Measurements from ENCODE around the gene ENHO. TPM values are rescaled to one million over a fixed set of nuclear protein-coding genes. Genes with fewer than 3 reads are reported as not detected.

ENHO gene
- total and polyA plus RNA-seq, 10 of the 15 experiments (the other 5 are each of a cell fraction or from before 2014, with no cell fraction given) = not detected

DNA sequence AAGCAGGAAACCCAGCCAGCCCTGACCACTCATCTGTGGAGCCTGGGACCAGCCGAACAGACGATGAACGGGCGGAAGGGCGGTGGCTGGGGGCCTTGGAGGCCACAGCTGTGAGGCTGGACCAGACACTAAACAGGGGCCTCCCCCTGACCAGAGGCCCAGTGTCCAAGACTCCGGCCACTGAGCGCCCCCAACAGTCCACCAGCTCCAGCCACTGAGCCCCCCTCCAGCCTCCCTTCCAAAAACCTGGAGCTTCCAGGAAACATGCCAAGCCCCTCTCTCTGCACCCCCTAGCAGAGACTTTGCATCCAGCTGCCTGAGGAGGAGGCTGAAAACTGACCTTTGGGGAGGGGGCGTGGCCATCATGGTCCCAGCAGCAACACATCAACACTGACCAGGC lies 43.5 kb upstream of the ENHO start:
- Histone ChIP-seq H3K4me1 (ENCODE audit: control insufficient read depth, insufficient read depth, low read length) (no peaks in the 10 kb centered on the region), H3K4me3 (no peak overlapping the region), H4K20me1 (ENCODE audit: control insufficient read depth, insufficient read depth) (peaks cover 3% of the 10 kb centered on the region; the same call in 1 of the 2 replicates), H3K4me2 (ENCODE audit: control insufficient read depth, insufficient read depth) (no peak overlapping the region), H3K9me3 (replicated peaks; ENCODE audit: control insufficient read depth, insufficient read depth, low read length) (peaks cover 6% of the 10 kb centered on the region; the same call in 2 of the 3 replicates), H3K27me3 (replicated peaks in 1 of 2; ENCODE audit: control insufficient read depth in 2 of 2, insufficient read depth in 2 of 2, low read length in 1 of 2) (peaks cover 6 to 9% of the 10 kb centered on the region in 2 experiments; a peak in 3 of 4 replicates), H3K9ac (ENCODE audit: control insufficient read depth, insufficient read depth, low read length) (no peak overlapping the region), H2AFZ (ENCODE audit: control insufficient read depth, low read depth, low read length) (no peak overlapping the region), H3K36me3 (ENCODE audit: control insufficient read depth in 2 of 2, insufficient read depth in 2 of 2, low read length in 1 of 2) (no peaks in the 10 kb centered on the region), H3K79me2 (ENCODE audit: control insufficient read depth, insufficient read depth, low read length) (no peaks in the 10 kb centered on the region), H3K27ac (ENCODE audit: control insufficient read depth, insufficient read depth) (no peak overlapping the region)
- no peak for FAIRE-seq
- ChIA-PET SMC1A (ENCODE audit: uncharacterized antibody, unreplicated experiment) (interaction anchor here (0.5 kb wide), 1 partner anchor 131 kb away, joined by 3 read pairs; no protein-coding TSS in a partner anchor), POLR2A (no interaction called here), RAD21 (ENCODE audit: unreplicated experiment) (no interaction called here), CTCF (no interaction called here)
- TF ChIP-seq MEF2B (IDR thresholded peaks at IDR 0.05; ENCODE audit: partially characterized antibody, poor library complexity, severe bottlenecking) (no peak), EZH2 (IDR thresholded peaks at IDR 0.05; ENCODE audit: borderline replicate concordance, control insufficient read depth, low read depth, low read length) (no peak), FOXK2 (IDR thresholded peaks at IDR 0.05) (no peak)
- TF ChIP-seq, protein P1, sequence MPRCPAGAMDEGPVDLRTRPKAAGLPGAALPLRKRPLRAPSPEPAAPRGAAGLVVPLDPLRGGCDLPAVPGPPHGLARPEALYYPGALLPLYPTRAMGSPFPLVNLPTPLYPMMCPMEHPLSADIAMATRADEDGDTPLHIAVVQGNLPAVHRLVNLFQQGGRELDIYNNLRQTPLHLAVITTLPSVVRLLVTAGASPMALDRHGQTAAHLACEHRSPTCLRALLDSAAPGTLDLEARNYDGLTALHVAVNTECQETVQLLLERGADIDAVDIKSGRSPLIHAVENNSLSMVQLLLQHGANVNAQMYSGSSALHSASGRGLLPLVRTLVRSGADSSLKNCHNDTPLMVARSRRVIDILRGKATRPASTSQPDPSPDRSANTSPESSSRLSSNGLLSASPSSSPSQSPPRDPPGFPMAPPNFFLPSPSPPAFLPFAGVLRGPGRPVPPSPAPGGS (IDR thresholded peaks at IDR 0.05; ENCODE audit: borderline replicate concordance, insufficient read depth, low read depth, low read length, poor library complexity, severe bottlenecking) = no peak
- no peak for DNase-seq (ENCODE audit: low read depth, low spot score)
- ATAC-seq = no peak
- no TSS peak for BruUV-seq (replicated peaks)
- in situ Hi-C loops (cut with MboI) (no loop called here), intact Hi-C loops (cut with micrococcal nuclease; ENCODE audit: unreplicated experiment) (no loop called here)
- 64% methylated on average over 8 of the region's 8 CpGs for WGBS (ENCODE audit: insufficient coverage, insufficient replicate concordance, low lambda C conversion rate, missing lambda C conversion rate)

DNA sequence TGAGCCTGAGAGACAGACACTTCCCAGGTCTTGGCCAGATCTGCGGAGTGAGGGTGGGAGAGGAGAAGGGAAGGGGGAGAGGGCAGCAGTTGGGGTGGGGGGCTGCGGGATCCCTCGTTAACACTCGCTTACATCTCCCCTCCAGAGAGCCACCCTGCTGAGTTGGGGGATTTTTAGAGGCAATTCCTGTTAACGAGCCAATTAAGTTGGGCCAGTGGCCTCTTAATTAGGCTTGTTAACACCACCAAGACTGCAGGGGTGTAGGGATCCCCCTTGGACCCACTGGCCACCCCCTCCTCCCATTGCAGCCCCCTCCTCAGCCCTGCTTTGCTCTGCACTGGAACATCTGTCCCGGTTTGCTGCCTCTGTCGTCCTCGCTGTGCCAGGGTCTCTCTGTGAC lies 43.1 kb upstream of the ENHO start:
- H3K4me2 ChIP-seq (ENCODE audit: control insufficient read depth, insufficient read depth) = no peak overlapping the region
- H2AFZ ChIP-seq (ENCODE audit: control insufficient read depth, low read depth, low read length) = no peak overlapping the region
- no peak overlapping the region for H3K27ac ChIP-seq (ENCODE audit: control insufficient read depth, insufficient read depth)
- ChIA-PET RAD21 (ENCODE audit: unreplicated experiment) (no interaction called here), CTCF (no interaction called here), SMC1A (ENCODE audit: uncharacterized antibody, unreplicated experiment) (interaction anchor here (0.5 kb wide), 1 partner anchor 131 kb away, joined by 3 read pairs; no protein-coding TSS in a partner anchor), POLR2A (no interaction called here)
- DNase-seq (ENCODE audit: low read depth, low spot score) = no peak
- H3K4me1 ChIP-seq (ENCODE audit: control insufficient read depth, insufficient read depth, low read length) = no peaks in the 10 kb centered on the region
- peaks cover 6 to 9% of the 10 kb centered on the region in 2 experiments; a peak in 3 of 4 replicates for H3K27me3 ChIP-seq (replicated peaks in 1 of 2; ENCODE audit: control insufficient read depth in 2 of 2, insufficient read depth in 2 of 2, low read length in 1 of 2)
- no peaks in the 10 kb centered on the region for H3K79me2 ChIP-seq (ENCODE audit: control insufficient read depth, insufficient read depth, low read length)
- H3K9me3 ChIP-seq (replicated peaks; ENCODE audit: control insufficient read depth, insufficient read depth, low read length) = peaks cover 6% of the 10 kb centered on the region; the same call in 2 of the 3 replicates
- peaks cover 3% of the 10 kb centered on the region; the same call in 1 of the 2 replicates for H4K20me1 ChIP-seq (ENCODE audit: control insufficient read depth, insufficient read depth)
- WGBS (ENCODE audit: insufficient coverage, insufficient replicate concordance, low lambda C conversion rate, missing lambda C conversion rate) = 35% methylated on average over 7 of the region's 8 CpGs
- intact Hi-C loops (cut with micrococcal nuclease; ENCODE audit: unreplicated experiment) = no loop called here
- H3K36me3 ChIP-seq (ENCODE audit: control insufficient read depth in 2 of 2, insufficient read depth in 2 of 2, low read length in 1 of 2) = no peaks in the 10 kb centered on the region
- in situ Hi-C loops (cut with MboI) = no loop called here
- no peak overlapping the region for H3K9ac ChIP-seq (ENCODE audit: control insufficient read depth, insufficient read depth, low read length)
- ATAC-seq = no peak
- FAIRE-seq = no peak
- no TSS peak for BruUV-seq (replicated peaks)
- H3K4me3 ChIP-seq = no peak overlapping the region
- TF ChIP-seq, protein P2, sequence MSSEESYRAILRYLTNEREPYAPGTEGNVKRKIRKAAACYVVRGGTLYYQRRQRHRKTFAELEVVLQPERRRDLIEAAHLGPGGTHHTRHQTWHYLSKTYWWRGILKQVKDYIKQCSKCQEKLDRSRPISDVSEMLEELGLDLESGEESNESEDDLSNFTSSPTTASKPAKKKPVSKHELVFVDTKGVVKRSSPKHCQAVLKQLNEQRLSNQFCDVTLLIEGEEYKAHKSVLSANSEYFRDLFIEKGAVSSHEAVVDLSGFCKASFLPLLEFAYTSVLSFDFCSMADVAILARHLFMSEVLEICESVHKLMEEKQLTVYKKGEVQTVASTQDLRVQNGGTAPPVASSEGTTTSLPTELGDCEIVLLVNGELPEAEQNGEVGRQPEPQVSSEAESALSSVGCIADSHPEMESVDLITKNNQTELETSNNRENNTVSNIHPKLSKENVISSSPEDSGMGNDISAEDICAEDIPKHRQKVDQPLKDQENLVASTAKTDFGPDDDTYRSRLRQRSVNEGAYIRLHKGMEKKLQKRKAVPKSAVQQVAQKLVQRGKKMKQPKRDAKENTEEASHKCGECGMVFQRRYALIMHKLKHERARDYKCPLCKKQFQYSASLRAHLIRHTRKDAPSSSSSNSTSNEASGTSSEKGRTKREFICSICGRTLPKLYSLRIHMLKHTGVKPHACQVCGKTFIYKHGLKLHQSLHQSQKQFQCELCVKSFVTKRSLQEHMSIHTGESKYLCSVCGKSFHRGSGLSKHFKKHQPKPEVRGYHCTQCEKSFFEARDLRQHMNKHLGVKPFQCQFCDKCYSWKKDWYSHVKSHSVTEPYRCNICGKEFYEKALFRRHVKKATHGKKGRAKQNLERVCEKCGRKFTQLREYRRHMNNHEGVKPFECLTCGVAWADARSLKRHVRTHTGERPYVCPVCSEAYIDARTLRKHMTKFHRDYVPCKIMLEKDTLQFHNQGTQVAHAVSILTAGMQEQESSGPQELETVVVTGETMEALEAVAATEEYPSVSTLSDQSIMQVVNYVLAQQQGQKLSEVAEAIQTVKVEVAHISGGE (CRISPR knock-in tag; IDR thresholded peaks at IDR 0.05) = no peak
- TF ChIP-seq, protein P3, sequence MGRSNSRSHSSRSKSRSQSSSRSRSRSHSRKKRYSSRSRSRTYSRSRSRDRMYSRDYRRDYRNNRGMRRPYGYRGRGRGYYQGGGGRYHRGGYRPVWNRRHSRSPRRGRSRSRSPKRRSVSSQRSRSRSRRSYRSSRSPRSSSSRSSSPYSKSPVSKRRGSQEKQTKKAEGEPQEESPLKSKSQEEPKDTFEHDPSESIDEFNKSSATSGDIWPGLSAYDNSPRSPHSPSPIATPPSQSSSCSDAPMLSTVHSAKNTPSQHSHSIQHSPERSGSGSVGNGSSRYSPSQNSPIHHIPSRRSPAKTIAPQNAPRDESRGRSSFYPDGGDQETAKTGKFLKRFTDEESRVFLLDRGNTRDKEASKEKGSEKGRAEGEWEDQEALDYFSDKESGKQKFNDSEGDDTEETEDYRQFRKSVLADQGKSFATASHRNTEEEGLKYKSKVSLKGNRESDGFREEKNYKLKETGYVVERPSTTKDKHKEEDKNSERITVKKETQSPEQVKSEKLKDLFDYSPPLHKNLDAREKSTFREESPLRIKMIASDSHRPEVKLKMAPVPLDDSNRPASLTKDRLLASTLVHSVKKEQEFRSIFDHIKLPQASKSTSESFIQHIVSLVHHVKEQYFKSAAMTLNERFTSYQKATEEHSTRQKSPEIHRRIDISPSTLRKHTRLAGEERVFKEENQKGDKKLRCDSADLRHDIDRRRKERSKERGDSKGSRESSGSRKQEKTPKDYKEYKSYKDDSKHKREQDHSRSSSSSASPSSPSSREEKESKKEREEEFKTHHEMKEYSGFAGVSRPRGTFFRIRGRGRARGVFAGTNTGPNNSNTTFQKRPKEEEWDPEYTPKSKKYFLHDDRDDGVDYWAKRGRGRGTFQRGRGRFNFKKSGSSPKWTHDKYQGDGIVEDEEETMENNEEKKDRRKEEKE (IDR thresholded peaks at IDR 0.05) = no peak
- no peak for TF ChIP-seq ETV6 (conservative IDR thresholded peaks at IDR 0.05 in 1 of 2, IDR thresholded peaks at IDR 0.05 in 1 of 2; ENCODE audit: borderline replicate concordance in 1 of 2, low read depth in 1 of 2)
- TF ChIP-seq MEF2B (IDR thresholded peaks at IDR 0.05; ENCODE audit: partially characterized antibody, poor library complexity, severe bottlenecking) = no peak

All from GM12878 (cell line).